Choroid plexus epithelial cell (primary cell): ENCODE data around the gene EMSY.

ENCODE experiments used
- DNase-seq: peaks from one replicate; pipeline ENCODE4 v3.0.0-alpha.2; 2010; ENCODE audit warnings: low read depth
- H3K4me3 ChIP-seq: 2 replicates; pipeline ENCODE4 v1.5.1; 2011; ENCODE audit warnings: low read depth, mild to moderate bottlenecking, control low read depth, low read length, moderate library complexity
- TF ChIP-seq, protein P1 (sequence below): conservative IDR thresholded peaks from 2 replicates; pipeline ENCODE4 v1.5.1; 2011; ENCODE audit warnings: low read depth, mild to moderate bottlenecking, control low read depth, inconsistent platforms, low read length, moderate library complexity

EMSY gene

DNA sequence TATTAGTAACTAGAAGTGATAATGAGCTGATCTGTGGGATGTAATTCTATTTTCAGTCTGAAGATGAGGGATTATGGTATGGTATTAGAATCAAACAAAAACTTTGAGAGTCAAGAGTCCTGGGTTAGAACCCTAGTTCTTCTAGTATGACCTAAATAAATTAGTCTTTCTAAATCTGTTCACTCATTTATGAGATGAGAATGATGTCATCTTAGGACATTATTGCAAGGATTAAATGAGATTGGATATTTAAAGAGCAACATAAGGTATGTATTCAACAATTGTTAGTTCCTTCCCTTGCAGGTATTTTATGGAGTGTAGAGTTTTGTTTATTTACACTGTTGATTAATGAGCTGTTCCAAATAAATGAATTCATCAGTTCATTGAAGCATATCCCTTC is 21.8 kb downstream of the EMSY start:
- no peak for DNase-seq
- TF ChIP-seq, protein P1, sequence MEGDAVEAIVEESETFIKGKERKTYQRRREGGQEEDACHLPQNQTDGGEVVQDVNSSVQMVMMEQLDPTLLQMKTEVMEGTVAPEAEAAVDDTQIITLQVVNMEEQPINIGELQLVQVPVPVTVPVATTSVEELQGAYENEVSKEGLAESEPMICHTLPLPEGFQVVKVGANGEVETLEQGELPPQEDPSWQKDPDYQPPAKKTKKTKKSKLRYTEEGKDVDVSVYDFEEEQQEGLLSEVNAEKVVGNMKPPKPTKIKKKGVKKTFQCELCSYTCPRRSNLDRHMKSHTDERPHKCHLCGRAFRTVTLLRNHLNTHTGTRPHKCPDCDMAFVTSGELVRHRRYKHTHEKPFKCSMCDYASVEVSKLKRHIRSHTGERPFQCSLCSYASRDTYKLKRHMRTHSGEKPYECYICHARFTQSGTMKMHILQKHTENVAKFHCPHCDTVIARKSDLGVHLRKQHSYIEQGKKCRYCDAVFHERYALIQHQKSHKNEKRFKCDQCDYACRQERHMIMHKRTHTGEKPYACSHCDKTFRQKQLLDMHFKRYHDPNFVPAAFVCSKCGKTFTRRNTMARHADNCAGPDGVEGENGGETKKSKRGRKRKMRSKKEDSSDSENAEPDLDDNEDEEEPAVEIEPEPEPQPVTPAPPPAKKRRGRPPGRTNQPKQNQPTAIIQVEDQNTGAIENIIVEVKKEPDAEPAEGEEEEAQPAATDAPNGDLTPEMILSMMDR: no peak
- no peak overlapping the region for H3K4me3 ChIP-seq

DNA sequence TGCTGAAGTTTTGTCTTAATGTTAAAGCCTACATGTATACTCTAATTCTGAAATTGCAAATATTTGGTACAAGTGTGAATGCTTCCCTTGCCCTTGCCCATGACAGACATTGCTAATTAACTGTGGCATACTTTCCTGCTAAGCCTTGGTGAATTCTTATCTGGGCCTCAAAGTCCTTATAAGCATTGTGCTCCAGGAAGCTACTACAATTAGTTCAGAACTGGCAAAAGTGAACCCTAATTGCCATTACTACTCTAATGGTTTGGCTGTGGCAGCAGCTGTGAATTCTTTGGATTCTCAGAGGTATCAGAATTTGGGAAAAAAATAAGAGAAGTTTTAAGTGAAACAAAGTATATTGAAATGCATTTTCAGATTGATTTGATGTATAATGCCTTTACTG is 24.3 kb downstream of the EMSY start:
- no peak for DNase-seq
- no peak overlapping the region for H3K4me3 ChIP-seq
- TF ChIP-seq, protein P1: no peak

DNA sequence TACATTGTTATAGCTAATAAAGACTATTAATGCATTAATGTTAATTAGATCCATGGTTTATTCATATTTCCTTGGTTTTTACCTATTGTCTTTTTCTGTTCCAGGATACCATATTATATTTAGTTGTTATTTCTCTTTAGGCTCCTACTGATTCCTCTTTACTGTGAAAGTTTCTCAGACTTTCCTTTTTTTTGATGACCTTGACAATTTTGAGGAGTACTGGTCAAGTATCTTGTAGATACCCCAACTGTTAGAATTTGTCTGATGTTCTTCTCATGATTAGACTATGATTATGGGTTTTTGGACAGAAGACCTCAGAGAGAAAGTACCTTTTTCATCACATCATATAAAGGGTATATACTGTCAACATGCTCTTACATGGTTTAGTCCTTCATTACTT is 26.6 kb downstream of the EMSY start:
- TF ChIP-seq, protein P1: no peak
- no peak overlapping the region for H3K4me3 ChIP-seq
- DNase-seq: no peak

DNA sequence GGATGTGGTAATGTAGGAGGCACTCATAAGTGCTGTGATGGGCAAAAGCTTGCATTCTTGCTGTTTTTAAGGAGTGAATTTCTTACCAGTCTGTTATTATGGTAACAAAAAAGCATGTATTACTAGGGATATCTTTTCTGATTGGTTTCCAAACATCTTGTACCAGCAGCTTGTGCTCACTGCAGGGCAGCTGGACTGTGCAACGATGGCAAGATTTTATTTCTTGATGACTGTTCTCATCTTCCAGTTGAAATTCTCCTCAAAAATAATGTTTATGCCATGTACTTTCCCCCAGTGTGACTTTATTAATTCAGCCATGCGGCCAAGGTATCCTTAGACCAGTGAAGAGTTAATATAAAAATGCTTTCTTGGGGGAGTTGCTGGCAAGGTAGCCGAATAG is 35.4 kb downstream of the EMSY start:
- H3K4me3 ChIP-seq: no peak overlapping the region
- TF ChIP-seq, protein P1: no peak
- DNase-seq: no peak

DNA sequence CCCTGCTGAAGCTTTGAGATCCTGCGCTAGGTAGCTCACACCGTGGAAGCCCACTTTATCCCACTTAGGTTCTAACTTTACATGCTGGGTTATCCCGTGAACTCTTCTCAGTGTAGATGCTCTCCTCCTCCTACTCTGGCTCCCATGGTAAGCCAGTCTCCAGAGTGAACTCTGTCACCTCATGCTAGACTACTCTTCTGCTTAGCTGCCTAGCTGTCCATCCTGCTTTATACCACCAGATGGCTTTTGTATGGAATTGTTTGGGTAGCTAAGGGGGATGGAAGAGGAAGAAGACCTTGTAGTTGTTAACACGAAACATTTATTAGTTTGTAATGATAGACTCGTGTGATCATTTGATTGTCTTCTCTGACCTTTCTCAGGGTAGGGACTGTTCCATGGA is 46.8 kb downstream of the EMSY start:
- H3K4me3 ChIP-seq: no peak overlapping the region
- TF ChIP-seq, protein P1: peak; percentile 15
- DNase-seq: peak; percentile 8

DNA sequence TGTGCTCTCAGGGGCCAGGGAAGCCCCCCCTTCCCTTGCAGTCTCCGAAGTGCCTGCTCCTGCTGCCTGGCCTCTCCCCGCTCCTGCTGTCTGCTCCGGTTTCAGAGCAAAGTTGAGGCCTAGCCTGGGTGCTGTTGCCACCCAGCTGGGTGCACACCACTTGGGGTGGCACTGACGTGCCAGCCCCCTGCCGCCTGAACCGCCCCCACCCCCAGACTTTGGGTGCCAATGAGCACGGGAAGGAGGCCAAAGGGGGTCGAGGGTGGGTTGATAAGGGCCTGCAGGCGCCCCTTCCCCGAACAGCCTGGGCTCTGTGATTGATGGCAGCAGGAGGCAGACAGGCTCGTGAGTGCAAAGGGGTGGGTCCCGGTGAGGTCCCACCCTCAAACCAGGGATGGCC is 48.2 kb downstream of the EMSY start:
- DNase-seq: no peak
- TF ChIP-seq, protein P1: no peak
- no peak overlapping the region for H3K4me3 ChIP-seq

DNA sequence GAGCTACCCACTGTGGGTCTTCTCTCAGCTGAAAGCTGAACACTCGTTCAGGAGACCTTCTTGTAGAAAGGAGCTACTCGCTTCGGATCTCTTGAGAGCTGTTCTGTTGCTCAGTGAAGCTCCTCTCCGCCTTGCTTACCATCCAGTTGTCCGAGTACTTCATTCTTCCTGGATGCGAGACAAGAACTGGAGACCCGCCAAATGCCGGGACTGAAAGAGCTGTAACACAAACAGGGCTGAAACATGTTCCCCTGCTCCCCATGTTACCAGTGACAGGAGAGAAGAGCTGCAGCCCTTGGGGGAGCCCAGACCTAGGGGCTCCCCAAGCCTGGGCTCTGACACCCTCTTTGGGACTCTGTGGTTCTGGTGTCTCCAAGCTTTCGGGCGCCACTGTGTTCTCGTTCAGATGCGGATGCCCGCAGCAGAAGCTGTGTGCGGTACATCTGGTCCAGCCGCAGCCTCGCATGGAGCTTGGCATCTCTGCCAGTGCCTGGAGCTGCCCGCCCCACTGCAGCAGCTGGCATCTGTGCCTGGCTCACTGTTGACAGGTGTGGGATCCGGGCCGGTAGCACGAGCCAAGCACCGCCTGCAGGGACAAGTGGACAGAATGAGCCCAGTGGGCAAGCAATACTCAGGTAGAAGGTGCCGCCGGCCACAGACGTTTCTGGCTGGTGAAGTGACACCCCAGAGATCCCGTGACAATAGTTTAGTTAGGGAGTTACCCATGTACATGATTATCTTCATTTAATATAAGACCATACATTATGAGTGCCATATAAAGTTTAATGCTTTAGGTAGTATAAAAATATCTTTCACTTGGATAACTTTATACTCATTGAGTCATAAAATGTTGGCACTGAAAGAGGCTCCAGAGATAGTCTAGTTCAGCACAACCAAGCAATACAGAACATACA is 49.1 kb downstream of the EMSY start:
- DNase-seq: no peak
- TF ChIP-seq, protein P1: no peak
- H3K4me3 ChIP-seq: no peak overlapping the region
